GM12878 (cell line): ENCODE data around the gene RGS1. TPM values are rescaled to one million over a fixed set of nuclear protein-coding genes. Genes with fewer than 3 reads are reported as not detected.

Source experiments
- CHD1 ChIP-seq: IDR thresholded peaks from 2 replicates; pipeline ENCODE4 v1.6.1; 2012; ENCODE audit warnings: low read depth, low read length, improper control_type of control experiment
- DPF2 ChIP-seq: fragments of 450-650 bp; IDR thresholded peaks from 2 replicates; pipeline ENCODE4 v1.6.1; 2017; ENCODE audit warnings: mild to moderate bottlenecking
- IKZF1 ChIP-seq: fragments of 450-650 bp; conservative IDR thresholded peaks from 2 replicates; pipeline ENCODE4 v1.6.1; 2017; ENCODE audit warnings: antibody characterized with exemption, mild to moderate bottlenecking
- POU2F2 ChIP-seq: IDR thresholded peaks from 3 replicates; pipeline ENCODE4 v1.6.1; 2011; ENCODE audit warnings: low read depth, mild to moderate bottlenecking, low read length, borderline replicate concordance
- SP1 ChIP-seq: IDR thresholded peaks from one replicate; pipeline ENCODE4 v1.6.1; 2011; ENCODE audit warnings: low read depth, low read length
- TARDBP ChIP-seq: IDR thresholded peaks from 2 replicates; pipeline ENCODE4 v1.6.1; 2016; ENCODE audit warnings: borderline replicate concordance
- polyA plus RNA-seq, 11 experiments: library from polyadenylated mRNA; depleted of rRNA in 4 of 11; unstranded in 6 of 11; stranded (reverse) in 5 of 11; fragments of >200 nt; fragmentation: Nextera tagmentation in 4 of 11; fragmentation: Illumina TruSeq in 1 of 11; extraction: Ambion mirVana in 4 of 11; extraction: Trizol in 1 of 11; gene quantifications; 1 replicate in 1 of 11; 2 replicates in 10 of 11; pipeline versions ENCODE4 v1.2.1 to v1.2.3, GENCODE V29; 2011 to 2016; ENCODE audit warnings: inconsistent platforms in 2 of 11, missing spikeins in 2 of 11, low read depth in 1 of 11
- total RNA-seq, 4 experiments: library from RNA; depleted of rRNA in 3 of 4; stranded (reverse); fragments of >200 nt in 3 of 4; fragmentation: Illumina TruSeq in 1 of 4; extraction: Trizol in 1 of 4; gene quantifications; 2 replicates each; pipeline versions ENCODE4 v1.2.1 to v1.2.3, GENCODE V29; 2013 to 2021
- TF ChIP-seq, protein P1 (sequence below): fragments of 450-650 bp; IDR thresholded peaks from 2 replicates; pipeline ENCODE4 v1.6.1; 2017; ENCODE audit warnings: antibody characterized with exemption, mild to moderate bottlenecking, moderate library complexity
- TF ChIP-seq, protein P2 (sequence below): fragments of 450-650 bp; IDR thresholded peaks from 2 replicates; pipeline ENCODE4 v1.6.1; 2017; ENCODE audit warnings: mild to moderate bottlenecking, moderate library complexity
- TF ChIP-seq, protein P3 (sequence below): IDR thresholded peaks from 2 replicates; pipeline ENCODE4 v1.6.1; 2011; ENCODE audit warnings: borderline replicate concordance, low read depth, mild to moderate bottlenecking, moderate library complexity, low read length; ENCODE audit not compliant: insufficient read depth, poor library complexity, severe bottlenecking
- TF ChIP-seq, protein P4 (sequence below): fragments of 450-650 bp; IDR thresholded peaks from 2 replicates; pipeline ENCODE4 v1.6.1; 2017; ENCODE audit warnings: low read depth, mild to moderate bottlenecking, moderate library complexity
- TF ChIP-seq, protein P5 (sequence below): fragments of 450-650 bp; IDR thresholded peaks from 2 replicates; pipeline ENCODE4 v1.6.1; 2016; ENCODE audit warnings: mild to moderate bottlenecking, moderate library complexity, borderline replicate concordance

Gene RGS1
- total and polyA plus RNA-seq, 10 of the 15 experiments (the other 5 are each of a cell fraction or from before 2014, with no cell fraction given), result 20.7 to 882 (median 45.9) TPM

DNA sequence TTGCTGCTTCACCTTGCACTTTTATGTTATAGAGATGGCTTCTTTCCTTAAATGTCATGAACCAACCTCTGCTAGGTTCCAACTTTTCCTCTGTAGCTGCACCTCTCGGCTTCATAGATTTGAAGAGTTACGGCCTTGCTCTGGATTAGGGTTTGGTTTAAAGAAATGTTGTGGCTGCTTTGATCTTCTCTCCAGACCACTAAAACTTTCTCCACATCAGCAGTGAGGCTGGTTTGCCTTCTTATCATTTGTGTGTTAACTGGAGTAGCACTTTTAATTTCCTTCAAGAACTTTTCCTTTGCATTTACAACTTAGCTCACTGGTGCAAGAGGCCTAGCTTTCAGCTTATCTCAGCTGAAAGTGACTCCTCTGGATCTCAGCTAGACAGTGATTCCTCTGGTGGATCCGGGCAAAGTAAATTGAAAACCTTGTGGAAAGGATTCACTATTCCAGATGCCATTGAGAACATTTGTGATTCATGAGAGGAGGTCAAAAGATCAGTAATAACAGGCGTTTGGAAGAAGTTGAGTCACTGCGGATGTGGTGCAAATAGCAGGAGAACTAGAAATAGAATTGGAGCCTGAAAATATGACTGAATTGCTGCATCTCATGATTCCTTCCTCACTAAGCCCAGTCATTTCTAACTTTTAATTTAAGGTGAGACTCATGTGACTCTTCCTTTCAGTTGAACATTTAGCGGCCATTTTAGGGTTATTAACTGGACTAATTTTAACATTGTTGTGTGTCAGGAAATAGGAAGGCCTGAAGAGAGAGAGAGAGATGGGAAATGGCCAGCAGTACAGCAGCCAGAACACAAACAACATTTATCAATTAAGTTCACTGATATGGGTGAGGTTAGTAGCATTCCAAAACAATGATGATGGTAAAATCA, 16.2 kb upstream of the RGS1 start (continued):
- TF ChIP-seq, protein P1, sequence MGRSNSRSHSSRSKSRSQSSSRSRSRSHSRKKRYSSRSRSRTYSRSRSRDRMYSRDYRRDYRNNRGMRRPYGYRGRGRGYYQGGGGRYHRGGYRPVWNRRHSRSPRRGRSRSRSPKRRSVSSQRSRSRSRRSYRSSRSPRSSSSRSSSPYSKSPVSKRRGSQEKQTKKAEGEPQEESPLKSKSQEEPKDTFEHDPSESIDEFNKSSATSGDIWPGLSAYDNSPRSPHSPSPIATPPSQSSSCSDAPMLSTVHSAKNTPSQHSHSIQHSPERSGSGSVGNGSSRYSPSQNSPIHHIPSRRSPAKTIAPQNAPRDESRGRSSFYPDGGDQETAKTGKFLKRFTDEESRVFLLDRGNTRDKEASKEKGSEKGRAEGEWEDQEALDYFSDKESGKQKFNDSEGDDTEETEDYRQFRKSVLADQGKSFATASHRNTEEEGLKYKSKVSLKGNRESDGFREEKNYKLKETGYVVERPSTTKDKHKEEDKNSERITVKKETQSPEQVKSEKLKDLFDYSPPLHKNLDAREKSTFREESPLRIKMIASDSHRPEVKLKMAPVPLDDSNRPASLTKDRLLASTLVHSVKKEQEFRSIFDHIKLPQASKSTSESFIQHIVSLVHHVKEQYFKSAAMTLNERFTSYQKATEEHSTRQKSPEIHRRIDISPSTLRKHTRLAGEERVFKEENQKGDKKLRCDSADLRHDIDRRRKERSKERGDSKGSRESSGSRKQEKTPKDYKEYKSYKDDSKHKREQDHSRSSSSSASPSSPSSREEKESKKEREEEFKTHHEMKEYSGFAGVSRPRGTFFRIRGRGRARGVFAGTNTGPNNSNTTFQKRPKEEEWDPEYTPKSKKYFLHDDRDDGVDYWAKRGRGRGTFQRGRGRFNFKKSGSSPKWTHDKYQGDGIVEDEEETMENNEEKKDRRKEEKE, result no peak
- TF ChIP-seq, protein P2, sequence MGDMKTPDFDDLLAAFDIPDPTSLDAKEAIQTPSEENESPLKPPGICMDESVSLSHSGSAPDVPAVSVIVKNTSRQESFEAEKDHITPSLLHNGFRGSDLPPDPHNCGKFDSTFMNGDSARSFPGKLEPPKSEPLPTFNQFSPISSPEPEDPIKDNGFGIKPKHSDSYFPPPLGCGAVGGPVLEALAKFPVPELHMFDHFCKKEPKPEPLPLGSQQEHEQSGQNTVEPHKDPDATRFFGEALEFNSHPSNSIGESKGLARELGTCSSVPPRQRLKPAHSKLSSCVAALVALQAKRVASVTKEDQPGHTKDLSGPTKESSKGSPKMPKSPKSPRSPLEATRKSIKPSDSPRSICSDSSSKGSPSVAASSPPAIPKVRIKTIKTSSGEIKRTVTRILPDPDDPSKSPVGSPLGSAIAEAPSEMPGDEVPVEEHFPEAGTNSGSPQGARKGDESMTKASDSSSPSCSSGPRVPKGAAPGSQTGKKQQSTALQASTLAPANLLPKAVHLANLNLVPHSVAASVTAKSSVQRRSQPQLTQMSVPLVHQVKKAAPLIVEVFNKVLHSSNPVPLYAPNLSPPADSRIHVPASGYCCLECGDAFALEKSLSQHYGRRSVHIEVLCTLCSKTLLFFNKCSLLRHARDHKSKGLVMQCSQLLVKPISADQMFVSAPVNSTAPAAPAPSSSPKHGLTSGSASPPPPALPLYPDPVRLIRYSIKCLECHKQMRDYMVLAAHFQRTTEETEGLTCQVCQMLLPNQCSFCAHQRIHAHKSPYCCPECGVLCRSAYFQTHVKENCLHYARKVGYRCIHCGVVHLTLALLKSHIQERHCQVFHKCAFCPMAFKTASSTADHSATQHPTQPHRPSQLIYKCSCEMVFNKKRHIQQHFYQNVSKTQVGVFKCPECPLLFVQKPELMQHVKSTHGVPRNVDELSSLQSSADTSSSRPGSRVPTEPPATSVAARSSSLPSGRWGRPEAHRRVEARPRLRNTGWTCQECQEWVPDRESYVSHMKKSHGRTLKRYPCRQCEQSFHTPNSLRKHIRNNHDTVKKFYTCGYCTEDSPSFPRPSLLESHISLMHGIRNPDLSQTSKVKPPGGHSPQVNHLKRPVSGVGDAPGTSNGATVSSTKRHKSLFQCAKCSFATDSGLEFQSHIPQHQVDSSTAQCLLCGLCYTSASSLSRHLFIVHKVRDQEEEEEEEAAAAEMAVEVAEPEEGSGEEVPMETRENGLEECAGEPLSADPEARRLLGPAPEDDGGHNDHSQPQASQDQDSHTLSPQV, result 0 out of 2 replicates have a peak, but pooled peaks have one; percentile 14
- TF ChIP-seq, protein P3, sequence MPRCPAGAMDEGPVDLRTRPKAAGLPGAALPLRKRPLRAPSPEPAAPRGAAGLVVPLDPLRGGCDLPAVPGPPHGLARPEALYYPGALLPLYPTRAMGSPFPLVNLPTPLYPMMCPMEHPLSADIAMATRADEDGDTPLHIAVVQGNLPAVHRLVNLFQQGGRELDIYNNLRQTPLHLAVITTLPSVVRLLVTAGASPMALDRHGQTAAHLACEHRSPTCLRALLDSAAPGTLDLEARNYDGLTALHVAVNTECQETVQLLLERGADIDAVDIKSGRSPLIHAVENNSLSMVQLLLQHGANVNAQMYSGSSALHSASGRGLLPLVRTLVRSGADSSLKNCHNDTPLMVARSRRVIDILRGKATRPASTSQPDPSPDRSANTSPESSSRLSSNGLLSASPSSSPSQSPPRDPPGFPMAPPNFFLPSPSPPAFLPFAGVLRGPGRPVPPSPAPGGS, result peak; percentile 87
- TF ChIP-seq TARDBP (0 out of 2 replicates have a peak, but pooled peaks have one; percentile 32), POU2F2 (peak; percentile 71; the same call in 2 of the 3 replicates), SP1 (peak; percentile 48), IKZF1 (peak; percentile 99), DPF2 (peak; percentile 94), CHD1 (no peak)
- TF ChIP-seq, protein P4, sequence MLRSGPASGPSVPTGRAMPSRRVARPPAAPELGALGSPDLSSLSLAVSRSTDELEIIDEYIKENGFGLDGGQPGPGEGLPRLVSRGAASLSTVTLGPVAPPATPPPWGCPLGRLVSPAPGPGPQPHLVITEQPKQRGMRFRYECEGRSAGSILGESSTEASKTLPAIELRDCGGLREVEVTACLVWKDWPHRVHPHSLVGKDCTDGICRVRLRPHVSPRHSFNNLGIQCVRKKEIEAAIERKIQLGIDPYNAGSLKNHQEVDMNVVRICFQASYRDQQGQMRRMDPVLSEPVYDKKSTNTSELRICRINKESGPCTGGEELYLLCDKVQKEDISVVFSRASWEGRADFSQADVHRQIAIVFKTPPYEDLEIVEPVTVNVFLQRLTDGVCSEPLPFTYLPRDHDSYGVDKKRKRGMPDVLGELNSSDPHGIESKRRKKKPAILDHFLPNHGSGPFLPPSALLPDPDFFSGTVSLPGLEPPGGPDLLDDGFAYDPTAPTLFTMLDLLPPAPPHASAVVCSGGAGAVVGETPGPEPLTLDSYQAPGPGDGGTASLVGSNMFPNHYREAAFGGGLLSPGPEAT, result peak; percentile 97
- TF ChIP-seq, protein P5, sequence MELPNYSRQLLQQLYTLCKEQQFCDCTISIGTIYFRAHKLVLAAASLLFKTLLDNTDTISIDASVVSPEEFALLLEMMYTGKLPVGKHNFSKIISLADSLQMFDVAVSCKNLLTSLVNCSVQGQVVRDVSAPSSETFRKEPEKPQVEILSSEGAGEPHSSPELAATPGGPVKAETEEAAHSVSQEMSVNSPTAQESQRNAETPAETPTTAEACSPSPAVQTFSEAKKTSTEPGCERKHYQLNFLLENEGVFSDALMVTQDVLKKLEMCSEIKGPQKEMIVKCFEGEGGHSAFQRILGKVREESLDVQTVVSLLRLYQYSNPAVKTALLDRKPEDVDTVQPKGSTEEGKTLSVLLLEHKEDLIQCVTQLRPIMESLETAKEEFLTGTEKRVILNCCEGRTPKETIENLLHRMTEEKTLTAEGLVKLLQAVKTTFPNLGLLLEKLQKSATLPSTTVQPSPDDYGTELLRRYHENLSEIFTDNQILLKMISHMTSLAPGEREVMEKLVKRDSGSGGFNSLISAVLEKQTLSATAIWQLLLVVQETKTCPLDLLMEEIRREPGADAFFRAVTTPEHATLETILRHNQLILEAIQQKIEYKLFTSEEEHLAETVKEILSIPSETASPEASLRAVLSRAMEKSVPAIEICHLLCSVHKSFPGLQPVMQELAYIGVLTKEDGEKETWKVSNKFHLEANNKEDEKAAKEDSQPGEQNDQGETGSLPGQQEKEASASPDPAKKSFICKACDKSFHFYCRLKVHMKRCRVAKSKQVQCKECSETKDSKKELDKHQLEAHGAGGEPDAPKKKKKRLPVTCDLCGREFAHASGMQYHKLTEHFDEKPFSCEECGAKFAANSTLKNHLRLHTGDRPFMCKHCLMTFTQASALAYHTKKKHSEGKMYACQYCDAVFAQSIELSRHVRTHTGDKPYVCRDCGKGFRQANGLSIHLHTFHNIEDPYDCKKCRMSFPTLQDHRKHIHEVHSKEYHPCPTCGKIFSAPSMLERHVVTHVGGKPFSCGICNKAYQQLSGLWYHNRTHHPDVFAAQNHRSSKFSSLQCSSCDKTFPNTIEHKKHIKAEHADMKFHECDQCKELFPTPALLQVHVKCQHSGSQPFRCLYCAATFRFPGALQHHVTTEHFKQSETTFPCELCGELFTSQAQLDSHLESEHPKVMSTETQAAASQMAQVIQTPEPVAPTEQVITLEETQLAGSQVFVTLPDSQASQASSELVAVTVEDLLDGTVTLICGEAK, result peak; percentile 14; the same call in 1 of the 2 replicates
